Measurements from ENCODE around the gene HOXA5.

HOXA5 gene

DNA sequence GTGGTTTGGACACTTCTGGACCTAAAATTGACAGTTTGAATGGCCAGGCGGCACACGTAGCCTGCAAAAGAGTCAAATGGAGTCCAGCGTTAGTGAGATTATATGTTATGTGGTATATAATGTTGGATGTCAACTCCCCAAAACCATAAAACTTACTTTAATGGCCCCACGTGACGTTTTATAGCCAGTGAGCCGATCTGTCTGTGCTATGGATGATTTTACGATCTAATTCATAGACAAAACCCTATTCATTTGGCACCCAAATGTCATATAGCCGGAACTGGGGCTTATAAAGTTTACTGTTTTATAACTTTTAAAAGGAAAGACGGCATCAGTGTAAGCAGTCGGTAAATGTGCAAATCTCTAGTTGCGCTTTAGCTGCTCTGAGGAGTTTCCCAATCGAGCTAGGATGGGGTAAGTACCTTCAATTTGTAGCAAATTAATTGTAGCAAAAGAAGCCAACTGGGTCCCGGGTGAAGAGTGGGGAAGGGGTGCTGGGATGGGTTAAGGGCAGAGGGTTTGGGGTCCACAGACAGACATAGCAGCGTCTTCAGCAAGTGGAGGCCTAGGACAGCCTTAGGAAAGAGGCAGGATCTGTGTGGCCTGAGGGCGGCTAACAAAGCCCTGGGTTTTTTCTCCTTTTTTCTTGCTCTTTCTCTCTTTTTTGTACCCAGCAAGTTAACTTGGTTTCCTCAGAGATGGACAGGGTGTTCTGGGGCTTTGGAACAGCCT is 3.2 kb downstream of the HOXA5 start:
- no peak for TF ChIP-seq CTCF (IDR thresholded peaks at IDR 0.05; ENCODE audit: extremely low read depth, missing control alignments)
- no peak for DNase-seq (ENCODE audit: low spot score)

DNA sequence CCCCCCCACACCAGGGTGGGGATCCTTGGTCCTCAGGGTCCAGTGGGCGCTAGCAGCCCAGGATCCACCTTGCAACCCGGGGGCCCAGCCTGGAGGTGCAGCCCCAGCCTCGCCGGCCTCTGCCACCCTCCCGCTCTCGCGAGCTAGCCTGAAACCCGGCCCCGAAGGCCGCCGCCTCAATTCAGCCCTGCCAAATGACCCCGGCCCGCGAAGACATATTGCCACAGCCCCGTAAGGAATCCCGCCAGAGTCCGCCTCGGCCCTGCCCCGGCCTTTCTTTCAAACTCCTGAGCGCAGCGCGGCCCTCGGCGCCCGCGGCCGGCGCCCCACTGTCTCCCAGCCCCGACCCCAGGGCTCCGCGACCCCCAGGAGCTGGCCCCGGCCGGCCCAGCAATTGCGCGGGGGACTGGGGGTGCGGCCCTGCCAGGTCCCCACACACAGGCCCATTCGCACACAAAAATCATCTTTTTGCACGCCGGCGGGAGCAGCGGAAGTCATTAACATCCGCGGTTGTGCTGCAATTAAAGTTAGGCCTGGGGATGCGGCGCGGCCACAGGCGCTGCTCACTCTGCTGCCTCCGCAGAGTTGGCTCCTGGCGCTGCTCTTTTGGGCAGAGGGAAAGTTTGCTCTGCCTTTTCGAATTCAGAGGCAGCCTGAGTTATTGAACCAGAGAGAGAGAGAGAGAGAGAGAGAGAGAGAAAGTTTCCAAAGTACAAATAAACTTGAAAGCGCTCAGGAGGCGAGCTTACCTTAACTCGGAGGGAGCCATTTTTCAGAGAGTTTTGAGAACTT is 4.0 kb downstream of the HOXA5 start:
- DNase-seq (ENCODE audit: low spot score) = no peak
- TF ChIP-seq CTCF (IDR thresholded peaks at IDR 0.05; ENCODE audit: extremely low read depth, missing control alignments) = no peak

DNA sequence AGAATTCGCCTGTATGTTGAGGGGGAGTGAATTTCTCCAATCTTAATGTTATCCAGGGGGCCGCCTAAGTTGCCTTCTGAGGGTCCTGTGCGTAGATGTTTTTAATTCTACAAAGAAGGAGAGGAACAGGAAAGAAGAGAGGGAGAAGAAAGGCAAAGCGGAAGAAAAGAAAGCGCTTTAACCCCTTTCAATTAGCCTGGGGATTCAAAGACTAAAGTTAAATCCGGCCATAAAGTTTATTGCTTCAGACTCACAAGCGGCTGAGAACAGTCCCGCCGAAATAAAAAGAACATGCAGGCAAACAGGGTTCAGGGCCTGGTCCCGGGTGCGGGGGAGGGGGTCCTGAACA is 4.5 kb downstream of the HOXA5 start:
- DNase-seq (ENCODE audit: low spot score) = no peak
- TF ChIP-seq CTCF (IDR thresholded peaks at IDR 0.05; ENCODE audit: extremely low read depth, missing control alignments) = no peak

GRCh38 chr7:27138472-27138871 is 5.0 kb downstream of the HOXA5 start:
- TF ChIP-seq CTCF (IDR thresholded peaks at IDR 0.05; ENCODE audit: extremely low read depth, missing control alignments) = no peak
- no peak for DNase-seq (ENCODE audit: low spot score)

DNA sequence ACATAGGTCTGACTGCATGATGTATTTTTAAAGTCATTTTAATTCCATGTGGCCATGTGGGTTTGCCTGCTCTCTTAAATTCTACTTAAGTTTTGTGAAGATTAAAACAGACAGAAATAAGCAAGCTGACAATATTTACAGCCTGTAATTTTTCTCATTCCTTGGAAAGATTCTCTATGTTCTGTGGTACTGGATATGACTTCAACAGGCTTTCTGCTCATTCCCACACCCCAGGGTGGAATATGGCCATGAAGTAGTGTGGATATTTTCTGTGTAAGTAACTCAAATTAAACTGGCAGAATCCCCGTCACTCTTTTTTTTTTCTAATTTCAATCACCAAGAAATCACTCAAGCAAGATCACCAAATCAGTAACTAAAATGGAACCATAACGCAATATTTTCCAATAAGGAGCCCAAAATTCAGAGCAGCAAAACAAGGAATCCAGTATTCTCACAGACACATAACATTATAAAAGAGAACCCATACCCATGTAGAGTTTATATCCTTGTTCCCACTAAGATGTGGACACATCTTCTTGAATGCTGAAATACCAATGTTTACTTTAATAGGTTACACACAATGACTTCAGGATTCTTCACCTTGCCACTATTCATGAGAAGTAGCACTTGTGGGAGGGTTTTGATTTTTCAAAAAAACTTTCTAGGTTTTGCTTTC is 5.7 kb downstream of the HOXA5 start:
- DNase-seq (ENCODE audit: low spot score) = no peak
- TF ChIP-seq CTCF (IDR thresholded peaks at IDR 0.05; ENCODE audit: extremely low read depth, missing control alignments) = no peak

DNA sequence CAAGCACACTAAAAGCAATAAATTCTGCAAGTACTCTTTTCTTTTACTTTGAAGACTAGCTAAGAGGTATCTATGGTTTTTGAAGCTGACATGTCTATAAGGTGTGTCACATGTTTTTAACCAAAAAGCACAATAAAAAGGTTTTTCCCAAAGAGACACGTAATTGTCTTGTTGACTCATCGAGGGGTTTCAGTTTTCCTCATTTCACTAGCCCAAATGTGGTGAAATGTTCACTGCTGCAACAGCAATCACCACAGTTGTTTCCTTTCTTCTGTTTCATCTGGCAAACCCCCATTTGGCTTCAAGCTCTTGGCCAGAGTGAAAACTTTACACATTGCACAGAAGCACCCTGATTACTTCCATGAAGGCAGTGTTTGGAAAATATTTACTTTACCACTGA is 9.1 kb downstream of the HOXA5 start:
- DNase-seq (ENCODE audit: low spot score) = no peak
- TF ChIP-seq CTCF (IDR thresholded peaks at IDR 0.05; ENCODE audit: extremely low read depth, missing control alignments) = no peak
